WTC11 (cell line): ENCODE data around the gene SBF2. TPM values are rescaled to one million over a fixed set of nuclear protein-coding genes. Genes with fewer than 3 reads are reported as not detected.

ENCODE experiments used
- ATAC-seq: fragments of 200-7000 bp; cut with Tn5 transposase; 2 replicates; pipeline ENCODE4 v1.10.0; 2021; ENCODE audit warnings: mild to moderate bottlenecking, moderate library complexity
- CTCF ChIA-PET: fragments of 300-600 bp; sonication (Branson Sonifier 250); formaldehyde crosslinking; loops from one replicate; lab custom pipeline; 2021; ENCODE audit warnings: antibody characterized with exemption; lab: Charles Lee
- POLR2A ChIA-PET: fragments of 350-600 bp; sonication (Branson Sonifier 250); formaldehyde crosslinking; loops from one replicate; lab custom pipeline; 2021; ENCODE audit warnings: antibody characterized with exemption; lab: Charles Lee
- DNase-seq: peaks from one replicate; pipeline ENCODE4 v3.0.0; 2021; ENCODE audit warnings: low spot score
- H3K27ac Mint-ChIP-seq: 2 replicates; pipeline ENCODE4 v1.8.0; 2021; ENCODE audit warnings: mixed read lengths
- H3K27me3 Mint-ChIP-seq: 2 replicates; pipeline ENCODE4 v1.8.0; 2021; ENCODE audit warnings: low read depth, mild to moderate bottlenecking, moderate library complexity, mixed read lengths
- H3K36me3 Mint-ChIP-seq: 2 replicates; pipeline ENCODE4 v1.8.0; 2021; ENCODE audit warnings: mixed read lengths
- H3K4me1 Mint-ChIP-seq: 2 replicates; pipeline ENCODE4 v1.8.0; 2022; ENCODE audit warnings: mixed read lengths
- H3K4me3 Mint-ChIP-seq: 2 replicates; pipeline ENCODE4 v1.8.0; 2021; ENCODE audit warnings: mild to moderate bottlenecking, moderate library complexity, mixed read lengths
- H3K9me3 Mint-ChIP-seq: 2 replicates; pipeline ENCODE4 v1.8.0; 2021; ENCODE audit warnings: mixed read lengths
- CREB1 ChIP-seq: sonication (generic); formaldehyde crosslinking; IDR thresholded peaks from 2 replicates; pipeline ENCODE4 v1.8.0; 2023; ENCODE audit warnings: mild to moderate bottlenecking, missing genetic modification reagents
- CREM ChIP-seq: sonication (generic); formaldehyde crosslinking; IDR thresholded peaks from 2 replicates; pipeline ENCODE4 v1.8.1; 2022; ENCODE audit warnings: mild to moderate bottlenecking, missing genetic modification reagents, moderate library complexity
- ELF4 ChIP-seq: sonication (generic); formaldehyde crosslinking; IDR thresholded peaks from 2 replicates; pipeline ENCODE4 v1.8.1; 2022; ENCODE audit warnings: low read depth, mild to moderate bottlenecking, moderate library complexity, missing genetic modification reagents
- EMX1 ChIP-seq: fragments of 250-450 bp; sonication (Bioruptor Pico); IDR thresholded peaks from 2 replicates; pipeline ENCODE4 v1.8.0; 2021; ENCODE audit warnings: mild to moderate bottlenecking
- FOXK1 ChIP-seq: sonication (generic); formaldehyde crosslinking; IDR thresholded peaks from 2 replicates; pipeline ENCODE4 v1.8.0; 2022; ENCODE audit warnings: mild to moderate bottlenecking, moderate library complexity, missing genetic modification reagents
- KAT7 ChIP-seq: sonication (generic); formaldehyde crosslinking; IDR thresholded peaks from 2 replicates; pipeline ENCODE4 v1.8.1; 2023; ENCODE audit warnings: missing genetic modification reagents, mild to moderate bottlenecking, borderline replicate concordance
- NR2C2 ChIP-seq: sonication (generic); formaldehyde crosslinking; IDR thresholded peaks from 2 replicates; pipeline ENCODE4 v1.8.0; 2022; ENCODE audit warnings: mild to moderate bottlenecking, missing genetic modification reagents
- NR3C1 ChIP-seq: sonication (generic); formaldehyde crosslinking; conservative IDR thresholded peaks from 2 replicates; pipeline ENCODE4 v1.8.1; 2023; ENCODE audit warnings: low read depth, mild to moderate bottlenecking, missing genetic modification reagents
- SMAD4 ChIP-seq: sonication (generic); formaldehyde crosslinking; IDR thresholded peaks from 2 replicates; pipeline ENCODE4 v1.8.0; 2022; ENCODE audit warnings: mild to moderate bottlenecking, missing genetic modification reagents
- TEAD1 ChIP-seq: sonication (generic); formaldehyde crosslinking; IDR thresholded peaks from 2 replicates; pipeline ENCODE4 v1.8.0; 2022; ENCODE audit warnings: mild to moderate bottlenecking, missing genetic modification reagents
- ZBTB21 ChIP-seq: sonication (generic); formaldehyde crosslinking; IDR thresholded peaks from 2 replicates; pipeline ENCODE4 v1.8.1; 2023; ENCODE audit warnings: mild to moderate bottlenecking, missing genetic modification reagents, borderline replicate concordance
- ZNF219 ChIP-seq: sonication (generic); formaldehyde crosslinking; IDR thresholded peaks from 2 replicates; pipeline ENCODE4 v1.8.0; 2023; ENCODE audit warnings: missing genetic modification reagents, mild to moderate bottlenecking, borderline replicate concordance
- ZNF317 ChIP-seq: sonication (generic); formaldehyde crosslinking; IDR thresholded peaks from 2 replicates; pipeline ENCODE4 v1.8.1; 2023; ENCODE audit warnings: low read depth, mild to moderate bottlenecking, moderate library complexity, missing genetic modification reagents, borderline replicate concordance
- ZNF396 ChIP-seq: fragments of 250-450 bp; sonication (Bioruptor Pico); IDR thresholded peaks from 2 replicates; pipeline ENCODE4 v1.8.0; 2021; ENCODE audit warnings: mild to moderate bottlenecking, moderate library complexity, borderline replicate concordance
- total RNA-seq: library from RNA; stranded (reverse); gene quantifications from 3 replicates; pipeline ENCODE4 v1.2.3, GENCODE V29; 2021
- TF ChIP-seq, protein P1 (sequence below): sonication (generic); formaldehyde crosslinking; IDR thresholded peaks from 2 replicates; pipeline ENCODE4 v1.8.1; 2023; ENCODE audit warnings: mild to moderate bottlenecking, missing genetic modification reagents, borderline replicate concordance
- TF ChIP-seq, protein P2 (sequence below): sonication (generic); formaldehyde crosslinking; IDR thresholded peaks from 2 replicates; pipeline ENCODE4 v1.8.1; 2022; ENCODE audit warnings: mild to moderate bottlenecking, moderate library complexity, missing genetic modification reagents
- TF ChIP-seq, protein P3 (sequence below): sonication (generic); formaldehyde crosslinking; IDR thresholded peaks from 2 replicates; pipeline ENCODE4 v1.8.0; 2023; ENCODE audit warnings: missing genetic modification reagents
- TF ChIP-seq, protein P4 (sequence below): sonication (generic); formaldehyde crosslinking; IDR thresholded peaks from 2 replicates; pipeline ENCODE4 v1.8.0; 2022; ENCODE audit warnings: mild to moderate bottlenecking, missing genetic modification reagents
- TF ChIP-seq, protein P5 (sequence below): sonication (generic); formaldehyde crosslinking; IDR thresholded peaks from 2 replicates; pipeline ENCODE4 v1.8.1; 2023; ENCODE audit warnings: mild to moderate bottlenecking, missing genetic modification reagents
- TF ChIP-seq, protein P6 (sequence below): fragments of 250-450 bp; sonication (Bioruptor Pico); IDR thresholded peaks from 2 replicates; pipeline ENCODE4 v1.9.0; 2021; ENCODE audit warnings: moderate library complexity, mild to moderate bottlenecking, inconsistent platforms, borderline replicate concordance

The SBF2 gene
- total RNA-seq, 1 experiment from 2014 or later = 47.6 TPM

DNA sequence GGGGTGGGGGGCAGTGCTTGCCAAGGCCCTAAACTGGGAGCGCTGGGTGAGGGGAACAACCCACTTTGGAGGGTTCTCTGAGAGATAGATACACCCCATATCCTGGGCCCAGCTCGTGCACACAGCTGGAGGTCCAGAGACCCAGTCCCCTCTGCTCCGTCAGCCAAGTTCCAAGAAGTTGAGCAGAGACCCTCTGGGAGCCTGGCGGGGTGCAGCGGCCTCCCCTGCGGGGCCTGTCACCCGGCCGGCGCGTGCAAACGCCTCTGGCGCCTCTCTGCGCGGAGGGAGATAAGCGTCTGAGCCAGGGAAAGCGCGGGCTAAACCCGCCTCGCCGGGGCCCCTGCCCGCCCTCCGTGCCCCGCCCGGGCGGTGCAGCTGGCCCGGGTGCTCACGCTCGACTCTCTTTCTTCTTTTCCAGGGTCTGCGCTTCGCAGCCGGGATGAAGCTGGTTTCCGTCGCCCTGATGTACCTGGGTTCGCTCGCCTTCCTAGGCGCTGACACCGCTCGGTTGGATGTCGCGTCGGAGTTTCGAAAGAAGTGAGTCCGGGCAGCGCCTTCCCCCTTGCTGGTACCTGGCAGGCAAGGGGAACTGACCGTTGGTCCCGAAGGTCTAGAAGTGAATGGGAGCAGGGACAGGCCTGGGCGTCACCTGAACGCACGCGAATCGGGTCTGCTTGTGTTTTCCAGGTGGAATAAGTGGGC, 11.4 kb upstream of the SBF2 start:
- peaks cover 8% of the 10 kb centered on the region for H3K36me3 Mint-ChIP-seq
- ChIA-PET CTCF (interaction anchor here (0.6 to 9.9 kb wide), 33 partner anchors 8 to 1277 kb away, joined by 3 to 149 read pairs (median 3); partner anchors contain the start of gene RNF141), POLR2A (interaction anchor here (0.6 to 6.5 kb wide), 15 partner anchors 10 to 732 kb away, joined by 3 to 37 read pairs (median 3); partner anchors contain the start of genes EIF4G2 and WEE1)
- no peak for TF ChIP-seq ZNF396
- TF ChIP-seq, protein P1, sequence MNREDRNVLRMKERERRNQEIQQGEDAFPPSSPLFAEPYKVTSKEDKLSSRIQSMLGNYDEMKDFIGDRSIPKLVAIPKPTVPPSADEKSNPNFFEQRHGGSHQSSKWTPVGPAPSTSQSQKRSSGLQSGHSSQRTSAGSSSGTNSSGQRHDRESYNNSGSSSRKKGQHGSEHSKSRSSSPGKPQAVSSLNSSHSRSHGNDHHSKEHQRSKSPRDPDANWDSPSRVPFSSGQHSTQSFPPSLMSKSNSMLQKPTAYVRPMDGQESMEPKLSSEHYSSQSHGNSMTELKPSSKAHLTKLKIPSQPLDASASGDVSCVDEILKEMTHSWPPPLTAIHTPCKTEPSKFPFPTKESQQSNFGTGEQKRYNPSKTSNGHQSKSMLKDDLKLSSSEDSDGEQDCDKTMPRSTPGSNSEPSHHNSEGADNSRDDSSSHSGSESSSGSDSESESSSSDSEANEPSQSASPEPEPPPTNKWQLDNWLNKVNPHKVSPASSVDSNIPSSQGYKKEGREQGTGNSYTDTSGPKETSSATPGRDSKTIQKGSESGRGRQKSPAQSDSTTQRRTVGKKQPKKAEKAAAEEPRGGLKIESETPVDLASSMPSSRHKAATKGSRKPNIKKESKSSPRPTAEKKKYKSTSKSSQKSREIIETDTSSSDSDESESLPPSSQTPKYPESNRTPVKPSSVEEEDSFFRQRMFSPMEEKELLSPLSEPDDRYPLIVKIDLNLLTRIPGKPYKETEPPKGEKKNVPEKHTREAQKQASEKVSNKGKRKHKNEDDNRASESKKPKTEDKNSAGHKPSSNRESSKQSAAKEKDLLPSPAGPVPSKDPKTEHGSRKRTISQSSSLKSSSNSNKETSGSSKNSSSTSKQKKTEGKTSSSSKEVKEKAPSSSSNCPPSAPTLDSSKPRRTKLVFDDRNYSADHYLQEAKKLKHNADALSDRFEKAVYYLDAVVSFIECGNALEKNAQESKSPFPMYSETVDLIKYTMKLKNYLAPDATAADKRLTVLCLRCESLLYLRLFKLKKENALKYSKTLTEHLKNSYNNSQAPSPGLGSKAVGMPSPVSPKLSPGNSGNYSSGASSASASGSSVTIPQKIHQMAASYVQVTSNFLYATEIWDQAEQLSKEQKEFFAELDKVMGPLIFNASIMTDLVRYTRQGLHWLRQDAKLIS (CRISPR knock-in tag) = 0 out of 2 replicates have a peak, but pooled peaks have one; percentile 2
- peak; percentile 25; the same call in 1 of the 2 replicates for TF ChIP-seq CREM (CRISPR knock-in tag)
- TF ChIP-seq, protein P2, sequence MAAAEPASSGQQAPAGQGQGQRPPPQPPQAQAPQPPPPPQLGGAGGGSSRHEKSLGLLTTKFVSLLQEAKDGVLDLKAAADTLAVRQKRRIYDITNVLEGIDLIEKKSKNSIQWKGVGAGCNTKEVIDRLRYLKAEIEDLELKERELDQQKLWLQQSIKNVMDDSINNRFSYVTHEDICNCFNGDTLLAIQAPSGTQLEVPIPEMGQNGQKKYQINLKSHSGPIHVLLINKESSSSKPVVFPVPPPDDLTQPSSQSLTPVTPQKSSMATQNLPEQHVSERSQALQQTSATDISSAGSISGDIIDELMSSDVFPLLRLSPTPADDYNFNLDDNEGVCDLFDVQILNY = 0 out of 2 replicates have a peak, but pooled peaks have one; percentile 28
- no peak for TF ChIP-seq EMX1 (CRISPR knock-in tag)
- no peak for TF ChIP-seq ZNF219 (CRISPR knock-in tag)
- 0 out of 2 replicates have a peak, but pooled peaks have one; percentile 2 for TF ChIP-seq ZBTB21 (CRISPR knock-in tag)
- TF ChIP-seq TEAD1 (CRISPR knock-in tag) = no peak
- TF ChIP-seq, protein P3, sequence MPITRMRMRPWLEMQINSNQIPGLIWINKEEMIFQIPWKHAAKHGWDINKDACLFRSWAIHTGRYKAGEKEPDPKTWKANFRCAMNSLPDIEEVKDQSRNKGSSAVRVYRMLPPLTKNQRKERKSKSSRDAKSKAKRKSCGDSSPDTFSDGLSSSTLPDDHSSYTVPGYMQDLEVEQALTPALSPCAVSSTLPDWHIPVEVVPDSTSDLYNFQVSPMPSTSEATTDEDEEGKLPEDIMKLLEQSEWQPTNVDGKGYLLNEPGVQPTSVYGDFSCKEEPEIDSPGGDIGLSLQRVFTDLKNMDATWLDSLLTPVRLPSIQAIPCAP = 0 out of 2 replicates have a peak, but pooled peaks have one; percentile 43
- no peak for TF ChIP-seq NR2C2 (CRISPR knock-in tag)
- TF ChIP-seq, protein P4, sequence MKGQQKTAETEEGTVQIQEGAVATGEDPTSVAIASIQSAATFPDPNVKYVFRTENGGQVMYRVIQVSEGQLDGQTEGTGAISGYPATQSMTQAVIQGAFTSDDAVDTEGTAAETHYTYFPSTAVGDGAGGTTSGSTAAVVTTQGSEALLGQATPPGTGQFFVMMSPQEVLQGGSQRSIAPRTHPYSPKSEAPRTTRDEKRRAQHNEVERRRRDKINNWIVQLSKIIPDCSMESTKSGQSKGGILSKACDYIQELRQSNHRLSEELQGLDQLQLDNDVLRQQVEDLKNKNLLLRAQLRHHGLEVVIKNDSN (CRISPR knock-in tag) = peak; percentile 22; the same call in 1 of the 2 replicates
- 0 out of 2 replicates have a peak, but pooled peaks have one; percentile 21 for TF ChIP-seq FOXK1 (CRISPR knock-in tag)
- TF ChIP-seq, protein P5, sequence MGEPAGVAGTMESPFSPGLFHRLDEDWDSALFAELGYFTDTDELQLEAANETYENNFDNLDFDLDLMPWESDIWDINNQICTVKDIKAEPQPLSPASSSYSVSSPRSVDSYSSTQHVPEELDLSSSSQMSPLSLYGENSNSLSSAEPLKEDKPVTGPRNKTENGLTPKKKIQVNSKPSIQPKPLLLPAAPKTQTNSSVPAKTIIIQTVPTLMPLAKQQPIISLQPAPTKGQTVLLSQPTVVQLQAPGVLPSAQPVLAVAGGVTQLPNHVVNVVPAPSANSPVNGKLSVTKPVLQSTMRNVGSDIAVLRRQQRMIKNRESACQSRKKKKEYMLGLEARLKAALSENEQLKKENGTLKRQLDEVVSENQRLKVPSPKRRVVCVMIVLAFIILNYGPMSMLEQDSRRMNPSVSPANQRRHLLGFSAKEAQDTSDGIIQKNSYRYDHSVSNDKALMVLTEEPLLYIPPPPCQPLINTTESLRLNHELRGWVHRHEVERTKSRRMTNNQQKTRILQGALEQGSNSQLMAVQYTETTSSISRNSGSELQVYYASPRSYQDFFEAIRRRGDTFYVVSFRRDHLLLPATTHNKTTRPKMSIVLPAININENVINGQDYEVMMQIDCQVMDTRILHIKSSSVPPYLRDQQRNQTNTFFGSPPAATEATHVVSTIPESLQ (CRISPR knock-in tag) = no peak
- TF ChIP-seq NR3C1 = no peak
- TF ChIP-seq ELF4 (CRISPR knock-in tag) = no peak
- 0 out of 2 replicates have a peak, but pooled peaks have one; percentile 46 for TF ChIP-seq KAT7
- TF ChIP-seq CREB1 (CRISPR knock-in tag) = no peak
- 0 out of 2 replicates have a peak, but pooled peaks have one; percentile 11 for TF ChIP-seq SMAD4
- TF ChIP-seq, protein P6, sequence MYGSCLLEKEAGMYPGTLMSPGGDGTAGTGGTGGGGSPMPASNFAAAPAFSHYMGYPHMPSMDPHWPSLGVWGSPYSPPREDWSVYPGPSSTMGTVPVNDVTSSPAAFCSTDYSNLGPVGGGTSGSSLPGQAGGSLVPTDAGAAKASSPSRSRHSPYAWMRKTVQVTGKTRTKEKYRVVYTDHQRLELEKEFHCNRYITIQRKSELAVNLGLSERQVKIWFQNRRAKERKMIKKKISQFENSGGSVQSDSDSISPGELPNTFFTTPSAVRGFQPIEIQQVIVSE (CRISPR knock-in tag) = no peak
- TF ChIP-seq ZNF317 (CRISPR knock-in tag) = no peak
- H3K27me3 Mint-ChIP-seq = peaks cover 59% of the 10 kb centered on the region
- H3K4me3 Mint-ChIP-seq = peak overlapping the region; percentile 97
- ATAC-seq = no peak
- peak; percentile 40 for DNase-seq
- no peaks in the 10 kb centered on the region for H3K9me3 Mint-ChIP-seq
- peak overlapping the region; percentile 57; the same call in 1 of the 2 replicates for H3K27ac Mint-ChIP-seq
- peaks cover 40% of the 10 kb centered on the region for H3K4me1 Mint-ChIP-seq
